A549 treated with AZD9567 at 1 μM for 4 hours (cell line): ENCODE measurements around the gene OR52E1. TPM values are rescaled to one million over a fixed set of nuclear protein-coding genes. Genes with fewer than 3 reads are reported as not detected.

ENCODE experiments used
- total RNA-seq: library from RNA; stranded (reverse); fragments of 200-300 nt; extraction: Qiagen RNA extraction; gene quantifications from 5 replicates; pipeline ENCODE4 v1.2.3, GENCODE V29; 2022; ENCODE audit not compliant: insufficient read depth

The OR52E1 gene
- total RNA-seq, result not detected in 5 replicates

DNA sequence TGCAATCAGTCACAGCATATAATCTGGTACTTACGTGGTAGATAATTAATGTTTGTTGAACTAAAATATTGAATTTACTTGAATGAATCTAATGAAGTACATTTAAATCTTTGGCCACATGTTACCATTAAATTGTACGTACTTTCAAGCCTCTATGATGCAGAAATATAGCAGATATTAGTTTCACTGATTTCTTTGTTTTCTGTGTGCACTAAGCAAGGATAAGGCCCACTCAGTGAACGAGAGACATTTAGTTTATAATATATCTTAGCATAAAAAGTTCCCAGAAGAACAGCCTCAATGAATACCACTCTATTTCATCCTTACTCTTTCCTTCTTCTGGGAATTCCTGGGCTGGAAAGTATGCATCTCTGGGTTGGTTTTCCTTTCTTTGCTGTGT, at the start of gene OR52E1:
Gene OR52E1 (plus strand): TSS at position 301 of the 400 bp plus-strand sequence.

DNA sequence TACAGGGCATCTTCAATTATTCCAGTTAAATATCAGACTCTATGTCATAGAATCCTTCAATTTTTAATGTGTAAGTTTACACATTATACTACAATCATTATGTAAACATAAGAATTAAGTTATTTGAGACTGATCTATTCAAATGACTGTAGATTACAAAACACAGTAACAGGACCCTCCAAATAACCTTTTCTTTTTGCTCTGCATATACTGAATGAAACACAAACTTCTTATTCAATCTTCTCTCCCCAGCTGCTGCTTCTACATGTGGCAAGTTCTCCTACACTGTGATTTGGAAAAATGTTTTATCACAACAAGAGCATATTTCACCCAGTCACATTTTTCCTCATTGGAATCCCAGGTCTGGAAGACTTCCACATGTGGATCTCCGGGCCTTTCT, 23.1 kb upstream of the OR52E1 start, which contains the start of gene OR52J3:
Gene OR52J3 (plus strand): TSS at position 301 of the 400 bp plus-strand sequence. CDS start 0 bp downstream, at position 301.

DNA sequence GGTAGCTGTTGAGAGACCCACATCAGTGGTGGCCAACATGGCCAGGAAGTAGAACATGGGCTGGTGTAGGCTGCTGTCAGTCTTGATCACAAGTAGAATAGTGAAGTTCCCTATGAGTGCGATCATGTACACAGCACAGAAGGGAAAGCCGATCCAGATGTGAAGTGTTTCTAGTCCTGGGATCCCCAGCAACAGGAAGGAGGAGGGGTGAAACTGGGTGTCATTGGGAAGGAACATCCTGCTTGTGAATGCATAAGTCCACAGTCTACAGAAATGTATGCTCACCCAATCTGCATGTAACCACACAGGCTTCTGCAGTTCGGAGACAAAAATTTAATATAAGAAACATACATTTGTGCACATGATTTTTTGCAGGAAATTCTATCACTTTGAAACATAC, 10.0 kb upstream of the OR52E1 start, which contains the start of gene OR52E2:
Gene OR52E2 (minus strand): TSS at position 237 of the 400 bp plus-strand sequence. CDS start 0 bp downstream, at position 237.

Other genes starting within 250 kb of the OR52E1 start
- gene OR51F2, start 248.3 kb upstream of the OR52E1 start, total RNA-seq, result not detected in 5 replicates
- gene OR51S1, start 220.4 kb upstream of the OR52E1 start, total RNA-seq, result not detected in 5 replicates
- gene OR51T1, start 187.7 kb upstream of the OR52E1 start, total RNA-seq, result not detected in 5 replicates
- gene OR51A7, start 165.8 kb upstream of the OR52E1 start, total RNA-seq, result not detected in 5 replicates
- gene OR51G2, start 150.2 kb upstream of the OR52E1 start, total RNA-seq, result not detected in 5 replicates
- not detected in 5 replicates for gene OR51G1, start 145.2 kb upstream of the OR52E1 start, total RNA-seq
- not detected in 5 replicates for gene OR51A4, start 122.0 kb upstream of the OR52E1 start, total RNA-seq
- not detected in 5 replicates for gene OR51A2, start 113.9 kb upstream of the OR52E1 start, total RNA-seq
- gene OR51L1, start 74.7 kb upstream of the OR52E1 start, total RNA-seq, result not detected in 5 replicates
- not detected in 5 replicates for gene OR52J3, start 23.0 kb upstream of the OR52E1 start, total RNA-seq
- not detected in 5 replicates for gene OR52E2, start 9.9 kb upstream of the OR52E1 start, total RNA-seq
- not detected in 5 replicates for gene OR52A5, start 68.8 kb downstream of the OR52E1 start, total RNA-seq
- gene OR52A1, start 85.2 kb downstream of the OR52E1 start, total RNA-seq, result not detected in 5 replicates
- not detected in 5 replicates for gene OR51V1, start 131.1 kb downstream of the OR52E1 start, total RNA-seq
- gene HBB, start 157.5 kb downstream of the OR52E1 start, total RNA-seq, result not detected in 5 replicates
- not detected in 5 replicates for gene HBD, start 164.9 kb downstream of the OR52E1 start, total RNA-seq
- not detected in 5 replicates for gene HBG1, start 180.3 kb downstream of the OR52E1 start, total RNA-seq
- gene HBG2, start 185.2 kb downstream of the OR52E1 start, total RNA-seq, result not detected in 5 replicates
- gene HBE1, start 200.4 kb downstream of the OR52E1 start, total RNA-seq, result not detected in 5 replicates
- gene OR51B4, start 232.4 kb downstream of the OR52E1 start, total RNA-seq, result not detected in 5 replicates